ENCODE results near the gene PHRF1.

Gene PHRF1

DNA sequence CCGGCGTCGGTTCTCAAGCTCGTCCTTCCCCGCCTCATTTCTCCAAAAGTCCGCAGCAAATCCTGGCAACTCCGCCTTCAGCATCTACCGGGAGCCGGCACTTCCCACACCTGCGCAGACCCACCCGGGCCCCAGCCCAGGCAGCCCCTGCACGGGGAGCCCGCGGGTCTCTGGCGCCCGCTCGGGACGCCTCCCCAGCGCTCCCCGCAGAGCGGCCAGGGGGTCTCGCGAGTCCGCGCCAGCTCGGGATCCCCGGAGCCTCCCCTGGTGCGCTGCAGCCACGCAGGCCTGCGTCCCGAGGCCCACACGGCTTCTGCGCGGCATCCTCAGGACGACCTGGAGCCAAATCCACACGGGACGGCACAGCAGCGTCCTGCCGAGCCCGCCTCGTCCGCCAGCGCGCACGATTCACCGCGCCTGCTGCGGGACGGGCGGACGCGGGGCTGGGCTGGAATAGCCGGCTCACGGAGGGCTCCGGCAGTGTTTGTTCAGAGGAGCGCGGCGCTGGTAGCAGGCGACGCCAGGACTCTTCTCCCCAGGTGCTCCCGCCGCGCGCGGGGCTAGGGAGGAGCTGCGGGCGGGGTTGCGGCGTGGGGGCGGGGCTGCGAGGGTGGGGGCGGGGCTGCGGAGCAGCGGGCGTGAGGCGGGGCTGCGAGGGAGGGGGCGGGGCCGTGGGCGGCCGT lies 816 bp upstream of the PHRF1 start:
- DNase-seq (ENCODE audit: low spot score), result peak; percentile 86

DNA sequence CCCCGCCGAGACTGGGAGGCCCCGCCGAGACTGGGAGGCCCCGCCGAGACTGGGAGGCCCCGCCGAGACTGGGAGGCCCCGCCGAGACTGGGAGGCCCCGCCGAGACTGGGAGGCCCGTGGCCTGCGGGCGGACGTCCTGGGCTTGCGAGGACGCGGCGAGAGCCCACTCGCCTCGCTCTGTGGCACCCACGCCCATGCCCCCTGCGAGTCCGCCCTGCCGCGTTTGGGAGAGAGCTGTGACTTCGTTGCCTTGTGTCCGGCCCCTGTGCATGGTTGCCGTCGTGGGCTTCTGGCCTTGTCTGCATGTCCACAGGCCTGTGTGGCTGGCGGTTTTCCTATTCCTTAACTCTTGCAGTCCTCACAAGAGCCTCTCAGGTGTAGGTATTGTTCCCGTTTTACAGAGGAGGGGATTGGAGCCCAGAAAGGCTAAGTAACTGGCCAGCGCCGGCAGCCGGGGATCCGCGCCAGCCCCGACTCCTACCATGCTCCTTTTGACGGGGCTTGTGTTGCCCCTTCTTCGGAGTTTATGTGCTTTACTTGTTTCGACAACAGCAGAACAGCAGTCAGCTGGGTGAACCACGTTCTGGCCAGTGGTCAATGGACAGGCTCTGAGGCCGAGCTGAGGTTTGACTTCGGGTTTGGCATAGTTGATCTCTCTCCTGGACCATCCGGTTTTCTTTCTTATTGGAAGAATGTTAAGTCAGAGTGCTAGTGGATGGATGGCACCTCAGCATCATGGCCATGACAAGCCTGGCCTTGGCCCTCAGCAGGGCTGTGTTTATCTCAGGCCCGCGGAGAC lies 741 bp downstream of the PHRF1 start:
- DNase-seq (ENCODE audit: low spot score), result peak; percentile 17

DNA sequence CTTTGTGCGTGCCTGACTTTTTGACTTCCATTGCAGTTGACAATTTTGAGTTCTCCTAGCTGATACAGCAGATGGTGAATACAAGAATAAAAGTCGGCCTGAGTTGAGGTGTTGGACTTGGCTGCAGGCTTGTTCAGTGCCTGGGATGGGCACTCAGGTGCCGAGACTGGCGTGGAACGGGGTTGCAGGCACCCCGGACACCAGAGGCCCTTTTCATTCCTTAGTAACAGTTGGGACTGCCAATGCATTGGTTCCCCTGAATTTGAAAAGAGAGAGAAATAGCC lies 1.3 kb downstream of the PHRF1 start:
- DNase-seq (ENCODE audit: low spot score), result no peak

DNA sequence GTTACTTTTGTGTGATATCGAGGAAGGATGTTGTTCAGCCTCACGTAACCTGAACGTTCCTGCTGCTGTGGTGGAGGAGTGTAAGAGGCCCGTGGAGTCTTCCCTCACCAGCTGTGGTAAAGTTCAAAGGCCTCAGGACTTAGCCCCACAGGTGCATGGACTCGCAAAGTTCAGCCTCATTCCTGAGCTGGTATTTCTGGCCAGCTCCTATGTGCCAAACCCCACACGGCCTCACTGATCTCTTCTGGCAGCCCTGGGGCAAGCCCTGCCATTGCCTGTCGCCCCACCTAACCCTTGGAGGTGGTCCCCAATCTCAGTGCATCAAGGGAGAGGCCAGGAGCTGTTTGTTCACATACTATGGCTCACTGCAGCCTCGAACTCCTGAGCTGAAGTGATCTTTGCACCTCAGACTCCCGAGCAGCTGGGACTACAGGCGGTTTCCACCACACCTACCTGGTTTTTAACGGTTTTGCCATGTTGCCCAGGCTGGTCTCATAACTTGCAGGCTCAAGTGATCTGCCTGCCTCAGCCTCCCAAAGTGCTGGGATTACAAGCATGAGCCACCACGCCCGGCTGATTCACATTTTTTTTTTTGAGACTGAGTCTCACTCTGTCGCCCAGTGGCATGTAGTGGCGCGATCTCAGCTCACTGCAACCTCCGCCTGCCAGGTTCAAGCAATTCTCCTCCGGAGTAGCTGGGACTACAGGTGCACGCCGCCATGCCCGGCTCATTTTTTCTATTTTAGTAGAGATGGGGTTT lies 2.2 kb downstream of the PHRF1 start:
- no peak for DNase-seq (ENCODE audit: low spot score)

DNA sequence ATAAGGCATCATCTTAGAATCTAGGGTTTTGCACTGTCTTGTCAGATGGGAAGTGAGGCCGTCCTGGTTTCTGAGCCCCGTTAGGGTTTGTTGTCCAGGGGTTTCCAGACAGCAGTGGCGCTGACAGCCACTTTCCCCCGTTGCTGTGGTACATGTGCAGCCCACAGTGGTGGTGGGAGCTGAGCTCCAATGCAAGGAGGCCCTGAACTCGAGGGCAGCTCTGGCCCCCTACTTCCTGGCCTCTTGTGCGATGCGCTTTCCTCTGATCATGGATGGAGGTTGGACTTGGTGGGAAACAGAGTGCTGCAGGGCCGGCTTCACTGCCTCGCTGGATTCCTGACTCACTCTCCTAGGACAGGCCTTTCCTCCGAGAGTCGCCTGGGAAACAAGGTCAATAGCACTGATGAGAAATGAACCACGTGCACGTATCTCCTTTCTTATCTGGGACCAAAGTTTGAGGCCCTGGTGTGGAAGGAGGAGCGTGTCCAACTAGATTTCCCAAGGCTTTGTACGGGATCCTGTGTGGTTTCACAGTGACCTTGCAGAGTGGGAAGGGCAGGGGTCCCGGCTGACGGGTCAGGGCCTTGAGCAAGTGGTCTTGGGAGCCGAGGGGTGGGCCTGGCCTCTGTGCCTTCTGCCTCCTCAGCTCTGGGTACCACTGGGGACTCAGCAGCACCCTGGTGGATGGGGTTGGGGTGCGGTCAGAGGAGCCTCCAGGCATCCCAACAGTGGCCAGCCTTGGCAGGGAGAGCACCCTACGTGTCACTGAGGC lies 3.7 kb downstream of the PHRF1 start:
- no peak for DNase-seq (ENCODE audit: low spot score)

DNA sequence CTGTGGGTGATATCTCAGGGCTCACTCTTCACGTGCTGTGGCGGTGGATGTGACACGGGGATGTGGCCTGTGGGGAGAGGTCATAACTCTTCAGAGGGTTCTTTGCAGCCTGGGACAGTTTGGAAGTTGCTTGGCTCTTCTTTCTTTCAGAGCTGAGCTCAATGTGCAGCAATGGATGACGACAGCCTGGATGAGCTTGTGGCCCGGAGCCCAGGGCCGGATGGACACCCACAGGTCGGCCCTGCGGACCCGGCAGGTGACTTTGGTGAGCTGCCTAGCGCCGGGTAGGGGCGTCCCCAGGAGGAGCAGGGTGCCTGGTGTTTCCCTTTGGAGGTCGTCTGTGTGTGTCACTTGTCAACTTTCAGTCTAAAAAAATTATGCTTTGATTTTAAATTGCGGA lies 5.1 kb downstream of the PHRF1 start:
- no peak for DNase-seq (ENCODE audit: low spot score)

DNA sequence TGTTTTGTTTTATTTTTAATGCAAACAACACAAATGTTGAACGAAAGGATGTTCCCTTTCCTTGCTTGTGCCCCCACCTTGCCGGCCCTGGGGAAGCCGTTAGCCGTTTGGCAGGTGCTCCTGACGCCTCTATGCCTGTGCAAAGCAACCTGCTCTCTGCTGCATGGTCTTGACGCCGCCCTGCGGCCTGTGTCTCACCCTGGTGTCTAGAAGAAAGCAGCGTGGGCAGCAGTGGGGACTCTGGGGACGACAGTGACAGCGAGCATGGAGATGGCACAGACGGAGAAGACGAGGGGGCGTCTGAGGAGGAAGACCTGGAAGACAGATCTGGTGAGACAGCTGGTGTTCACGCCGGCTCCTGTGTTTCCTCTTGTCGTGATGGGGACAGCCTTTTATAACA lies 5.5 kb downstream of the PHRF1 start:
- no peak for DNase-seq (ENCODE audit: low spot score)

DNA sequence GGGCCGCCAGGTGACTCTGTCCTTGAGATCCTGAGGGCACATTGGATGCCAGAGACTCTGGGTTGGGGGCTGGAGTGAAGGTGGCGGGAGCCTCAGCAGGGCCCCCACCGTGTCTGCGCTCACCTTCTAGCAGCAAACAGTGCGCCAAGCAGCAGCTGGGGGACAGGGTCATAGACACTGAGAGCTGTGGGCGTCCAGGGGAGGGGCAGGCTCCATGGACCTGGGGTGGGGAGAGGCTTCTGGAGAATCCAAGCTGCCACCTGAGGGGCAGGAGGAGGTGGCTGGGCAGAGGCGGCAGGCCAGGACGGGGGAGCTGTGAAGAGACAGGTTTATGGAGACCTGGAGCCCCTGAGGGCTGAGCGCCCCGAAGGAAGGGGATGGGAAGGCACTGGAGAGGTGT lies 8.0 kb downstream of the PHRF1 start:
- no peak for DNase-seq (ENCODE audit: low spot score)

DNA sequence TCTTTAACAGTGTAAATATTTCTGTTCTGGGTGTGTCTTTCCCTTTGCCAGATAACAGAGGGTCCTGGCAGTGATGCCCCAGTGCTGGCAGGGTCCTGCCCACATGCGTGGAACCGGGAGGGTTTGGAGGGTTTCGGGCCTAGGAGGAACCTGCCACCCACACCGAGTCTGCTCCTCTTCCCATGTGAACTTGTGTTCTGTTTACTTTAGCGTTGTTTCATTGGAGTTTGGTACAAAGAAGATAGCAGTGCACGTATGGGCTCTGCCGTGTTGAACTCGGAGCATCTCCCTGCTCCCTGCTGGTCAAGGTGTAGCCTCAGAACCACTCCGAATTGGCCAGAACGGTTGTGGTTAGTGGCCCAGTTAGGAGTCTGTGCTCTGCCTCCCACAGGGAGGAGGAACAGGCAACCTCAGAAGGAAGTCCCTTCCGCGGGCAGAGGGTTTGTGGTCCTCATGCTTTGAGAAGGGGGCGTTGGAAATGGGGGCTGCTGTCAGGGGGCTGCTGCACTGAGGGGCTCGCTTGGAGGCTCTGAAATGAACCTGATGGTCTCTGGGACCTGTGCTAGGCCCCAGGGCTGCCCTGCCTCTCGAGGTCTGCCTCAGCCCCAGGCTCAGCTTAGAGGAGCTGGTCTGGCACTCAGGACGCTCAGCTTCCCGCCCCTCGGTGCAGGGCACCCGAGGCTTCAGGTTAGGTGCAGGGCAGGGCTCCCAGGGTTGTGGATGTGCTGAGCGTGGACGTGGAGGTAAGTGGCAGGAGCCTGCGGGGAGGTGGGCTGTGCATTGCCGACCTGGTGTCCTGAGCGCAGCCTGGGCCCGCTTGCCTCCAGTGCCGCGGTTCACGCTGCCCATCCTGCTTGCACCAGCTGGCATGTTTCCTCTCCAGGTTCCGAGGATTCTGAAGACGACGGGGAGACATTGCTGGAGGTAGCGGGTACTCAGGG lies 10.4 kb downstream of the PHRF1 start:
- DNase-seq (ENCODE audit: low spot score), result no peak

DNA sequence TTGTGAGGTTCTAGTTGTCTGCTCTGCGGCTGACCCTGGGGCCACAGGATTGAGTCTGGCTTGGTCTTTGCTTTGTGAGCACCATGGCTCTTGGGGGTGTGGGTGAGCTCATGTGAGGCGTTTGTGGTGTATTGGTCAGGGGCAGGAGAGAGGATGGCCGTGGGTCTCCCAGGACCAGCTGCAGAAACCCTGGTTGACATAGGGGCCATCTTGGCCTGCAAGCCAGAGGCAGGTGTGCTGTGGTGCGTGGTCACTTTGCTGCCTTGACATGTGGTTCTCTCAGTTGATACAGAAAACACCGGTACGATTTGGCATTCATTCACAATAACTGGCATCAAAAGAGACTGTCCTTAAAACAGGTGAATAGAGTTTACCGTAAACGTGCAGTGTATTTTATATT lies 11.3 kb downstream of the PHRF1 start:
- DNase-seq (ENCODE audit: low spot score), result no peak

DNA sequence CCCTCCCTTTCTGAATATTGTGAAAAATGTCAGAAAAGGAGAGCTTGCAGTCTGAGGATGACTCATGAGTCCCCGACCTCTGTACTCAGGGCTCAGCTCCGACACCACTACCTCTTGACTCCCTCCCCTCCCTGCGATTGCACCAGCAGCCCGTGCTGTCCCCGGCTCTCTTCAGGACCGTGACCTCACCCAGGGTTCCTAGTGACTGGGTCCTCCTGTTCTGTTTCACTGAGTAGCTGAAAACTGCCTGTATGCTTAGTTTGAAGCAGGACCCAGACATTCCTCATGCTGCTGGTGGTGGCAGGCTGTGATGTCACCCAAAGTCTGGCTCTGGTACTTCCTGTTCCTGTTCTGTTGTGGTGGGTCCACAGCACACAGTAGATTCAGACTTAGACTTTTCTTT lies 11.7 kb downstream of the PHRF1 start:
- no peak for DNase-seq (ENCODE audit: low spot score)

DNA sequence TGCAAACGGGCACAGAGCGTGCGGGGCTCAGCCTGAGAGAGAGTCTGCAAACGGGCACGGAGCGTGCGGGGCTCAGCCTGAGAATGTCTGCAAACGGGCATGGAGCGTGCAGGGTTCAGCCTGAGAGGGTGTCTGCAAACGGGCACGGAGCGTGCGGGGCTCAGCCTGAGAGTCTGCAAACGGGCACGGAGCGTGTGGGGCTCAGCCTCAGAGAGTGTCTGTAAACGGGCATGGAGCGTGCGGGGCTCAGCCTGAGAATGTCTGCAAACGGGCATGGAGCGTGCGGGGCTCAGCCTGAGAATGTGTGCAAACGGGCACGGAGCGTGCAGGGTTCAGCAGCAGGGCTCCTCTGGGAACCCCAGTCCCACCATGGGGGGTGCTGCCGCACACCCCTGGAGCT lies 13.5 kb downstream of the PHRF1 start:
- DNase-seq (ENCODE audit: low spot score), result no peak

DNA sequence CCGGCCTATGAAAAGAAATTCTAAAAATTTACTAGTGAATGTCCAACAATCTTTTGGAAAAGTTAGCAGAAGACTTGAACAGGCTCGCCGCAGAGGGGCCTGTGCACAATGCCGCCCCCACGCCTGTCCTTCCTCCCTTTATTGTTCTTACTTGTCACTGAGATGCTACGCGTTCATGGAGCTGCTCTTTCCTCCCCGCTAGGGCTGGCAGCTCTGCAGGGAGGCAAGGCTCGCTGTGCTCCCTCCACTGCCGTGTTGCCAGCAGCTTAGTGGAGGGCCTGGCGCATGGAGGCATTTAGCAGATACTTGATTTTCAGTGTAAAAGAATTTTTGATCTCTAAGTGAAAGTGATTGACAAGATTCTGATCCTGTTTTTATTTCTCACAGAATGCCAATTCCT lies 14.7 kb downstream of the PHRF1 start:
- DNase-seq (ENCODE audit: low spot score), result no peak

DNA sequence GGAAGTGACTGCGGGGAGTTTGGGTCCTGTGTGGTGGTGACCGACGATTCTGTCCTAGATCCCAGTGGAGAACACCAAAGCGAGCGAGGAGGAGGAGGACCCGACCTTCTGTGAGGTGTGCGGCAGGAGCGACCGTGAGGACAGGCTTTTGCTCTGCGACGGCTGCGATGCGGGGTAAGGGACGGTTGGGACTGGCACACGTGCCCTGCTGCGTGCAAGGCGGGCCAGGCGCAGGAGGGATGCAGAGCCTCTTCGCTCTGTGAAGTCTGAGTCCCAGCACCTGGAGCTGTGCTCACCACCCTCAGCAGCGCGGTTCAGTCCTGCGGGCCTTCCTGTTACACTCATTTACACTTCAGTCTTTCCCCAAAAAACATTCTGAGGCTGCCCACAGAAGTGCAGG lies 16.2 kb downstream of the PHRF1 start:
- DNase-seq (ENCODE audit: low spot score), result no peak

DNA sequence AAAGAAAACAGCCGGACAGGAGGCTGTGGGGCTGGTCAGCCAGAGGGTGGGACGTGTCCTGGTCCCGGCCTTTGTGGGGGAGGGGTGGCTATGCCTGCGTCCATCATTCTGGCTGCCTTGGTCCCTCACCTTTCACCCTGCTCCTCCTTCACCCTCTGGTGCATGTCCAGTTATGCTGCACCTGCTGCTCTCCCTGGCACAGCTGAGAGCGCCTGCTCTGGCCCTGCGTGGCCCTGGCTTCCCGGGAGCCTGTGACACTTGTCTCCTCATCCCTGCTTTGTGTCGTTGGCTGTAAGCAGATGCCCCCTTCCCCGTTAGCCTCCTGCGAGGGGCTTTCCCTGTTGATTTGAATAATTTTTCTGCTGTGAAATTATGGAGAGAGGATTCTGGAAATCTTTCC lies 16.6 kb downstream of the PHRF1 start:
- no peak for DNase-seq (ENCODE audit: low spot score)

DNA sequence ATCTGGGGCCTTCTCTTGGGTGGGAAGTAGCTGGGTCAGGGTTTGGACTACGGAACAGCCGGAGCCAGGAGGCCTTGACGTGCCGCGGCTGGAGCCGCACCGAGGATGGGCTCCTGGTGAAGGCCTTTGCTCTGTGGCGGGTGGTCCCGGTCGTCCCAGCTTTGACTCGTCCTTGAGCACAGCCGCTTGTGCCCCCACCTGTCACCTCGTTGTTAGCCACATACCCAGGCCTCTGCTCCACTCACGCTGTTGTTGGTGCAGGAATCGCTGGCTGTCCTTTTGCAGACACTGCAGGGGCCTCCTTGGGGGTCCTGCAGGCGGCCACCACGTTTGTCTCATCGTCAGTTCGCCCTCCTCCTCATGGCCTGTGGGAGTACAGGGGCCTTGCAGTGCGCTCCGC lies 17.1 kb downstream of the PHRF1 start:
- DNase-seq (ENCODE audit: low spot score), result no peak

DNA sequence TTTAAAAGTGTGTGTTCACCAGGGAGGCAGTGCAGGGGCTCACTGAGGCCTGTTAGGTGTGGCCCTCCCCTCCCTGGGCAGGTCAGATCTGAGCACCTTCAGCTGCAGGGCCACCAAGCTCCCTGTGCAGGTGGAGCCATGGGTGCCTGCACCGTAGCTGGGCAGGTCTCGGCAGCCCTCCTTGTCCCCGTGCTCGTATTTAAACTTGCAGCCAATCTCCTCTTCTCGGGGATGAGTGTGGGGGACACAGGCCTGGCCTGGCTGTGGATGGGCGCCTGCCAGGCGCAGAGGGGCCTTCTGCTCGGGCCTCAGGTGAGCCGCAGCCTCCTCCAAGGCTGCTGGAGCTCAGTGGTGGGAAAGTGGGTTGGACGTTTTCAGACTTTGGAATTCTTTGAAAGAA lies 19.1 kb downstream of the PHRF1 start:
- no peak for DNase-seq (ENCODE audit: low spot score)

DNA sequence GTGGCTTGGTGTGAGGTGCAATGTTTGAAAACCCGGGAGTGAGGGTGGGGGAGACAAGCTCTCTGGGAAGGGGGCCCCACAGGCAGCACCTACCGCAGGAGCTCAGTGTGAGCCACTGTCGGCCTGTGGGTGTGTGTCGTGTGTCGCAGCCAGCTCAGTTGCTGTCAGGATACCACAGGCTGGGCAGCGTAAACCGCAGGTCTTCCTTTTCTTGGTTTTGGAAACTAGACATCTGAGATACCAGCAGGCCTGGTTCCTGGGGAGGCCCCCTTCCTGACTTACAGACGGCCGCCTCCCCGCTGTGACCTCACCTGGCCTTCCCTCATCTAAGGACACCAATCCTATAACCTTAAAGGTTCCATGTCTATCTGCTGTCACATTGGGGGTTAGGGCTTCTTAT lies 20.1 kb downstream of the PHRF1 start:
- no peak for DNase-seq (ENCODE audit: low spot score)

DNA sequence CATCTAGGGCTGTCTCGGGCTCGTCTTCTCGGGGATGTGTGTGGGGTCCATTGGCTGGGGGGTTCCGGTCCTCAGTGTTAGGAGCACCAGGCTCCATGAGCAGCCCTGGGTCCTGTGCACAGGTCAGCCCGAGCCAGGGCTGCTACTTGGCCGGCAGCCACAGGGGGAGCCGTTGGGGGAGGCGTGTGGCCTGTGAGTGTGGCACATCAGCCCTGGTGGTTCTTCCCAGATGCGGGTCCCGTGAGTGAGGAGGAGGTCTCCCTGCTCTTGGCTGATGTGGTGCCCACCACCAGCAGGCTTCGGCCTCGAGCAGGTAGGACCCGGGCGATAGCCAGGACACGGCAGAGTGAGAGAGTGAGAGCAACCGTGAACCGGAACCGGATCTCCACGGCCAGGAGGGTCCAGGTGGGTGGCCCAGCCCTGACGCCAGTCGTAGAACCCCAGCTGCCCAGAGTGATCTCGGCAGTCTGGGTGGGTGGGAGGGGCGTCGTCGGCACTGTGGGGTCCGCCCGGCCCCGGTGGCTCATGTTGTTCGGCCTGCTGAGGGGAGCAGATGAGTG lies 21.0 kb downstream of the PHRF1 start:
- DNase-seq (ENCODE audit: low spot score), result no peak

DNA sequence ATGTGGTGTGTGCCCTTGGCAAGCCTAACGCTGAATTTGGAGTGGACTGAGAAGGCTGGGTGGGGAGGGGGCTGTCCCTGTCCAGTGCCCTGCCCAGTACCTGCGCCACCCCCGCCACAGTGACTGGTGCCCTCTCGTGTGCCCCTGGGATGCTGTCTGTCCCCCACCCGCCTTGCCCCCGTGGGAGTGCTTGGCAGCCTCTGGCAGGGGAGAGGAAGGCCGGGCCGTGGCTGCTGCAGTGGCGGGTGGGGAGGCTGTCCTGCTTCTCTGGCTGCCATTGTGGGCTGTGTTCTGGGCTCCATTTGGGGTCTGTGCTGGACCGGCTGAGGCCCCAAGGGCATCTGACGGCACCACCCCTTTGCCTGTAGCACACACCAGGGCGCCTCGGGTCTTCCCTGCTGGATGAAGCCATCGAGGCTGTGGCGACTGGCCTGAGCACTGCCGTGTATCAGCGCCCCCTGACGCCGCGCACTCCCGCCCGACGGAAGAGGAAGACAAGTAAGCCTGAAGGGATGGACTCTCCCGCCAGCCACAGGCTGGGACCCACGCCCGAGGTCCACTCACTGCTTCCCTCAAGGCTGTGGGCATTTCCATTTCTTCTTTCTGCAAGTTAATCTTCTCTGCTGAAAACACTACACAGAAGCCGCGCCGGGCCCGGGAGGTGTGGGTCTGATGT lies 21.9 kb downstream of the PHRF1 start:
- no peak for DNase-seq (ENCODE audit: low spot score)

All from hematopoietic multipotent progenitor cell treated with erythropoietin and hydrocortisone succinate and interleukin-3 and kit ligand, for 17 days (in vitro differentiated cells).